GM20000 (cell line): ENCODE data around the gene TFPT.
A peak's percentile ranks its signal among the peaks of the same experiment; 100 is the strongest.

Experiments used
- DNase-seq: peaks from one replicate; pipeline ENCODE4 v3.0.0; 2012; ENCODE audit warnings: low spot score
- TF ChIP-seq, protein P1 (sequence below): IDR thresholded peaks from 2 replicates; pipeline ENCODE4 v1.5.1; 2012; ENCODE audit warnings: mild to moderate bottlenecking, control low read depth; ENCODE audit errors: extremely low read depth, missing control alignments

Gene TFPT

DNA sequence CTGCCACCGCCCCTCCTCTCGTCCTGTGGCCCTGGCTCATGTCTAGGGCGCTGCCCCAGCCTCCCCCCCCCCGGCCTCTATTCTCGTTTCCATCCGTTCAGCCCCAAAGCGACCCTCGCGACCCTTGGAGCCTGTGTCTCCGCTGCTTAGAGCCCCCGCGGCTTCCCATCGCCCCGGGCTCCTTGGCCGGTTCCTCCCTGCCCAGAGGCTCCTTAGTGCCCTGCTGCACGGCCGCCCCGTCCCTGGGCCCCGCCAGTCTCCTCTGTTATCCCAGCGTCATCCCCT, 12.9 kb upstream of the TFPT start:
- TF ChIP-seq, protein P1, sequence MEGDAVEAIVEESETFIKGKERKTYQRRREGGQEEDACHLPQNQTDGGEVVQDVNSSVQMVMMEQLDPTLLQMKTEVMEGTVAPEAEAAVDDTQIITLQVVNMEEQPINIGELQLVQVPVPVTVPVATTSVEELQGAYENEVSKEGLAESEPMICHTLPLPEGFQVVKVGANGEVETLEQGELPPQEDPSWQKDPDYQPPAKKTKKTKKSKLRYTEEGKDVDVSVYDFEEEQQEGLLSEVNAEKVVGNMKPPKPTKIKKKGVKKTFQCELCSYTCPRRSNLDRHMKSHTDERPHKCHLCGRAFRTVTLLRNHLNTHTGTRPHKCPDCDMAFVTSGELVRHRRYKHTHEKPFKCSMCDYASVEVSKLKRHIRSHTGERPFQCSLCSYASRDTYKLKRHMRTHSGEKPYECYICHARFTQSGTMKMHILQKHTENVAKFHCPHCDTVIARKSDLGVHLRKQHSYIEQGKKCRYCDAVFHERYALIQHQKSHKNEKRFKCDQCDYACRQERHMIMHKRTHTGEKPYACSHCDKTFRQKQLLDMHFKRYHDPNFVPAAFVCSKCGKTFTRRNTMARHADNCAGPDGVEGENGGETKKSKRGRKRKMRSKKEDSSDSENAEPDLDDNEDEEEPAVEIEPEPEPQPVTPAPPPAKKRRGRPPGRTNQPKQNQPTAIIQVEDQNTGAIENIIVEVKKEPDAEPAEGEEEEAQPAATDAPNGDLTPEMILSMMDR: no peak

DNA sequence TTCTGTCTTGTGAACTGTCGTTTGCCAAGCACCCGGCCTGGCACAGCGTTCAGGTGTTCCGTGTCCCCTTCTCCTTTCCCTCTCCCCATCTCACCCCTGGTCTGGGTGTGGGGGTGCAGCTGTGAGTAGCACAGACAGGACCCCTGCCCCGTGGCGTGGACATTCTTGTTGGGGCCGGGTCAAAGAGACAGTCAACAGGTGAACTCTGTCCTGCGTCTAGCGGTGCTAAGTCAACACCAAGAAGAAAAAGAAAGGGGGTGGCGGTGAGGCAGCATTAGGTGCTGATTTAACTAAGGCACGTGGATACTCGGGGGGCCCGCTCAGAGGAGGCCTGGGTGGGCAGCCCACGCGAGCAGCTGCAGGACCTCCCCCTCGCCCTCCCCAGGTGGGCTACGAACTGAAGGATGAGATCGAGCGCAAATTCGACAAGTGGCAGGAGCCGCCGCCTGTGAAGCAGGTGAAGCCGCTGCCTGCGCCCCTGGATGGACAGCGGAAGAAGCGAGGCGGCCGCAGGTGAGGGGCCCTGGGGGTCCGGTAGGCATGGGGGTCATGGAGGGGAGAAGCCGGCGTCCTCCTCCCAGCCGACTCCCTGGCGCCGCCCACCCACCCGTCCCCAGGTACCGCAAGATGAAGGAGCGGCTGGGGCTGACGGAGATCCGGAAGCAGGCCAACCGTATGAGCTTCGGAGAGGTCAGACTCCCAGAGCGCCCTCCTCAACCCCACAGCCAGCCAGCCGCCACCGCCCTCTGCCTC, 12.4 kb upstream of the TFPT start:
- DNase-seq: no peak
- TF ChIP-seq, protein P1: no peak

More for the DNA sequence above, 12.9 kb upstream of the TFPT start:
- no peak for DNase-seq

DNA sequence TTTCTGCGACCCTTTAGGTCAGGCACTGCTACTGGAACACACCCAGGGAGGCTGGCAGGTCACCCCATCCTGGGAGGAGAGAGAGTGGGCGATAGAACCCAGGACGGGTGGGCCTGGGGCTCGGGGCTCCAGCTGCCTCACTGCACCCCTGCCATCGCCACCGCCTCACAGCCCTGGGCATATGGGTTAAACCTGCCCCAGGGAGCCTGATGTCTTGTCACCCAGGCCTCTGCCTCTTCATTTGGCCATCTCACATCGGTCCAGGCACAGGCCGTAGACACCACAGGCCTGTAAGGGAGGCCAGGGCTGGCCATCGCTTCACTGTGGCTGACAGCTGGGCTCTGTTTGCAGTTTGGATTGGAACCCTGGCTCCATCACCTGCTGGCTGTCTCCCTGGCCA, 10.3 kb upstream of the TFPT start:
- no peak for DNase-seq
- TF ChIP-seq, protein P1: no peak

DNA sequence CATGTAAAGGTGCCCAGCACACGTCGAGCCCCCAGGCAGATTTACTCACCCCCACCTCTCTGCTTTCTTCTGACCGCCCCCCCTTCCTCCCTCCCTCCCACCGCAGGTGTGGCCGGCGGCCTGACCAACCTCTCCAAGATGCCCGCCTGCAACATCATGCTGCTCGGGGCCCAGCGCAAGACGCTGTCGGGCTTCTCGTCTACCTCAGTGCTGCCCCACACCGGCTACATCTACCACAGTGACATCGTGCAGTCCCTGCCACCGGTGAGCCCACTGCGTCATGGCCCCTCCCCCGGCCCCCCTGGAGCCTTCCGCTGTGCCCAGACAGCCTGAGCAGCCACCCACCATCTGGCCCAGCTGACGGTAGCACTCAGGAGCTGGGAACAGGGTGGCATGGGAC, 8.9 kb upstream of the TFPT start:
- no peak for DNase-seq
- TF ChIP-seq, protein P1: no peak

DNA sequence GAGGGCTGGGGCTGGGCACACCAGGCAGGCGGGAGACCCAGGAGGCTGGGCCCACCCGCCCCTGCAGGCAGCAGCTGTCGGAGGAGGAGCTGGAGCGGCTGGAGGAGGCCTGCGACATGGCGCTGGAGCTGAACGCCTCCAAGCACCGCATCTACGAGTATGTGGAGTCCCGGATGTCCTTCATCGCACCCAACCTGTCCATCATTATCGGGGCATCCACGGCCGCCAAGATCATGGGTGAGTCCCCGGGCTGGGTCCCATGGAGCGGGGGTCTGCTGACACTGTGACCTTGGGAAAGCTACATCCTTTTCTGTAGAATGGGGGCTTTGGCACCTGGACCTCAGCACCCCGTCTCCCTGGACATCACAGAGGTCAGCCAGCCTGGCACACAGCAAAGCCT, 8.2 kb upstream of the TFPT start:
- TF ChIP-seq, protein P1: no peak
- DNase-seq: no peak

DNA sequence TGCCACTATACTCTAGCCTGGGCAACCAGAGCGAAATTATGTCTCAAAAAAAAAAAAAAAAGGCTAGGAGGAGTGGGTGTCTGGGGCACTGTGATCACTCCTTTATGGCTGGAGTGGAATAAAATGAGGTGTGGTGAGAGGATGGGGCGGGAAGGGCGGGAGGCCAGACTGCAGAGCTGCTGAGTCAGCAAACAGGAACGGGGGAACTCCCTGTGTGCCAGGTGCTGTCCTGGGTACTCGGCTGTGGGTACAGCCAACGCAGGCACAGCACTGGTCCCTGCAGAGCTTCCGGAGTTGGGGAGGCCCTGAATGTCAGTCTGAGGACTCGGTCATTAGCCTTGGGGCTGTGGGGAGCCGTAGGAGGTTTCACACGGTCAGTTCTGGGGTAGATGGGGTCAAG, 5.8 kb upstream of the TFPT start:
- no peak for DNase-seq
- TF ChIP-seq, protein P1: no peak

DNA sequence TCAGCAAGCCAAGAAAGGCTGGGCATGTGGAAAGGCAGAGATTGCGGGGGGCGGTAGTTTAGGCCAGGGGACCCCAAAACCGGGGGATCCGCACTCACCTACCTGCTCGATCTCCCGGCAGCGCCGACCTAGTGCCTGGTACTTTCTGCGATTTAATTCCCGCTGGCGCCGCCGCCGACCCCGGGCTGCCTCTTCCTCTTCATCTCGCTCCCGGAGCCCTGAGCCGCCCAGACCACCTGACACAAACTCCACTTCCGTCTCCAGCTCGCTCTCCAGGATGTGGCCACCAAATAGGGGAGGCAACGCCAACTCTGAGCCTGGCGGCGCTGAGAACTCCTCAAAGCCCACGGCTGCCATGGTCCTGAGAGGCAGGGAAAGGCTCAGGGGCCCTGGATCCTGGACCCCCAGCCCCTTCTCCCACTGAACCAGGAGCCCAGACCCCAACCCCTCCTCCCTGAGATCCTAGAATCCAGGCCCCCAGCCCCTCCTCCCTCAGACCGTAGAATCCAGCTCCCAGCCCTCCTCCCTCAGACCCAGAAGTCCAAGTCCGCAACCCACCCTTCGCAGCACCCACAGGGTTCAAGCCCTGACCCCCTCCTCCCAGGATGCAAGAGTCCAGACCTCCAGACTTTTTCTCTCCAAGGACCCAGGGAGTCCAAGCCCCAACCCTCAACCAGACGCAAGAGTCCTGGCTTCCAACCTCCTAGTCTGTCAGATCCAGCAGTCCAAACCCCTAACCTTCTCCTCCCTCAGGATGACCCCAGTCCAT, 933 bp downstream of the TFPT start:
- DNase-seq: peak; percentile 71
- TF ChIP-seq, protein P1: no peak
